HG03571 (cell line): Measurements from ENCODE around the gene SPATA31E1.
"Not testable (repeated sequence)": the region's sequence is repeated elsewhere in the genome, so short reads cannot be mapped to it uniquely, and the experiment has no call there.

Experiments used
- ATAC-seq: cut with Tn5 transposase; IDR thresholded peaks from one replicate; pipeline ENCODE4 v1.9.1; 2021; ENCODE audit not compliant: unreplicated experiment

Gene SPATA31E1

GRCh38 chr9:87919013-87919412 is 36.3 kb downstream of the SPATA31E1 start:
- not testable (repeated sequence) for ATAC-seq

- ATAC-seq, result not testable (repeated sequence)
These were observed 38.9 kb downstream of the SPATA31E1 start for GRCh38 chr9:87921561-87921960.

GRCh38 chr9:87923012-87923411 is 40.3 kb downstream of the SPATA31E1 start:
- ATAC-seq, result not testable (repeated sequence)

- ATAC-seq, result not testable (repeated sequence)
These were observed 42.2 kb downstream of the SPATA31E1 start for GRCh38 chr9:87924851-87925250.

- ATAC-seq, result not testable (repeated sequence)
These were observed 46.5 kb downstream of the SPATA31E1 start for GRCh38 chr9:87929152-87929551.

- ATAC-seq, result not testable (repeated sequence)
These were observed 51.8 kb downstream of the SPATA31E1 start for GRCh38 chr9:87934444-87934843.

GRCh38 chr9:87937352-87937751 is 54.7 kb downstream of the SPATA31E1 start:
- ATAC-seq, result not testable (repeated sequence)

- not testable (repeated sequence) for ATAC-seq
These were observed 55.2 kb downstream of the SPATA31E1 start for GRCh38 chr9:87937918-87938317.

- not testable (repeated sequence) for ATAC-seq
These were observed 55.7 kb downstream of the SPATA31E1 start for GRCh38 chr9:87938336-87938735.
